IPS-15b (cell line): ENCODE data around the gene ZNF439.
"Not testable (repeated sequence)": the region's sequence is repeated elsewhere in the genome, so short reads cannot be mapped to it uniquely, and the experiment has no call there.

Source experiments
- H3K27me3 ChIP-seq: one replicate; pipeline ENCODE4 v1.6.1; 2013; ENCODE audit warnings: low read length; ENCODE audit not compliant: control insufficient read depth, insufficient read depth
- H3K36me3 ChIP-seq: one replicate; pipeline ENCODE4 v1.6.1; 2013; ENCODE audit warnings: low read length; ENCODE audit not compliant: control insufficient read depth, insufficient read depth
- H3K4me1 ChIP-seq: one replicate; pipeline ENCODE4 v1.6.1; 2013; ENCODE audit warnings: mild to moderate bottlenecking, low read length; ENCODE audit not compliant: control insufficient read depth, insufficient read depth
- H3K4me3 ChIP-seq: one replicate; pipeline ENCODE4 v1.5.1; 2013; ENCODE audit warnings: low read depth, low read length
- H3K9ac ChIP-seq: one replicate; pipeline ENCODE4 v1.6.1; 2013; ENCODE audit warnings: low read depth, mild to moderate bottlenecking, low read length
- H3K9me3 ChIP-seq: one replicate; pipeline ENCODE4 v1.6.1; 2013; ENCODE audit warnings: mild to moderate bottlenecking, low read length; ENCODE audit not compliant: control insufficient read depth, insufficient read depth

ZNF439 gene

GRCh38 chr19:11835626-11836066, 12.9 kb upstream of the ZNF439 start:
- H3K4me1 ChIP-seq, H3K36me3 ChIP-seq, H3K4me3 ChIP-seq, H3K9ac ChIP-seq, H3K27me3 ChIP-seq: not testable (repeated sequence)
- H3K9me3 ChIP-seq = peaks cover 15% of the 10 kb centered on the region

DNA sequence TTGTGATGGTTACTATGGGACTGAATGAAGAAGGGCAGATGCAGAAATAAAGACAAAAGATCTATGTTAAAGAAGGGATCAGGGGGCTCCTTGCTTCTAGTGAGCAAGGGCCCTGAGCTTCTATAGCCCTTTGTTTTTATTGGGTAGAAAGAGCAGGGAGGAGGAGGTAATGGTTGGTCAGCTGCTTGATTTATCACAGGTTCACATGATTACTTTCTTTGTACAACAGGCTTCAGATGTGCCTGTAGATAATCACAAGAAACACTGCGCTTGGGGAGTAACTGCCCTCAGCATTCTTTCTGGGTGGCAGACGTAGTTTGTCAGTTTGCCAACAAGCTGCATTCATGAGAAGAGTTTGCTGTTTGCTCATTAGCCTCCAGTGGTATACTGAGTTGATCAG, 4.8 kb upstream of the ZNF439 start:
- H3K9ac ChIP-seq = no peak overlapping the region
- H3K36me3 ChIP-seq = no peaks in the 10 kb centered on the region
- H3K4me3 ChIP-seq = no peak overlapping the region
- peaks cover 11% of the 10 kb centered on the region for H3K9me3 ChIP-seq
- no peaks in the 10 kb centered on the region for H3K4me1 ChIP-seq
- H3K27me3 ChIP-seq = no peaks in the 10 kb centered on the region

DNA sequence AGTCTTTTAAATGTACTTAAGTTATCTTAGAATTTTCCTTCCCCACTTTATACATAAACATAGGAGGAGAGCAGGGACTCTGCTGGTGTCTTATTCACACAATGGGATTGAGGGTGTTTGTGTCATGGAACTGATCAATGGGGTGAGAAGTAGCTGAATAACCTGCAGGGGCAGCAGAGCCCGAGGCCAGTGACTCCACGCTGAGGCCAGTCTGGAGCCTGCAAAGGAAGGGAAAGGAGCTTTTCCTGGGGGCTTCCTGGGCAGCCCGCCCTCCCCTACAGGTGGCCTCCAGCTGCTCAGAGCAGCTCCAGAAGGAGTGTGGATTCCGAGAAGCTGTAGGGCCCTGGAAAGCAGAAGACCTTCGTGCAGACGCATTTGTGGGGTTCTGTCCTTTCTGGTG, 911 bp upstream of the ZNF439 start:
- not testable (repeated sequence) for H3K9me3 ChIP-seq, H3K27me3 ChIP-seq, H3K4me3 ChIP-seq, H3K36me3 ChIP-seq, H3K4me1 ChIP-seq, H3K9ac ChIP-seq

- H3K36me3 ChIP-seq = no peaks in the 10 kb centered on the region
- H3K9ac ChIP-seq = no peak overlapping the region
- no peaks in the 10 kb centered on the region for H3K4me1 ChIP-seq
- H3K4me3 ChIP-seq = no peak overlapping the region
- H3K27me3 ChIP-seq = no peaks in the 10 kb centered on the region
- peaks cover 6% of the 10 kb centered on the region for H3K9me3 ChIP-seq
Observed at GRCh38 chr19:11848200-11848593, 329 bp upstream of the ZNF439 start.

- not testable (repeated sequence) for H3K9me3 ChIP-seq, H3K27me3 ChIP-seq, H3K9ac ChIP-seq, H3K36me3 ChIP-seq, H3K4me3 ChIP-seq, H3K4me1 ChIP-seq
Observed at GRCh38 chr19:11850289-11850688, 1.8 kb downstream of the ZNF439 start.

- Histone ChIP-seq H3K9ac (no peak overlapping the region), H3K27me3 (no peaks in the 10 kb centered on the region), H3K9me3 (peaks cover 18% of the 10 kb centered on the region), H3K36me3 (no peaks in the 10 kb centered on the region), H3K4me3 (no peak overlapping the region), H3K4me1 (no peaks in the 10 kb centered on the region)
Observed at GRCh38 chr19:11853358-11853757, 4.8 kb downstream of the ZNF439 start.

DNA sequence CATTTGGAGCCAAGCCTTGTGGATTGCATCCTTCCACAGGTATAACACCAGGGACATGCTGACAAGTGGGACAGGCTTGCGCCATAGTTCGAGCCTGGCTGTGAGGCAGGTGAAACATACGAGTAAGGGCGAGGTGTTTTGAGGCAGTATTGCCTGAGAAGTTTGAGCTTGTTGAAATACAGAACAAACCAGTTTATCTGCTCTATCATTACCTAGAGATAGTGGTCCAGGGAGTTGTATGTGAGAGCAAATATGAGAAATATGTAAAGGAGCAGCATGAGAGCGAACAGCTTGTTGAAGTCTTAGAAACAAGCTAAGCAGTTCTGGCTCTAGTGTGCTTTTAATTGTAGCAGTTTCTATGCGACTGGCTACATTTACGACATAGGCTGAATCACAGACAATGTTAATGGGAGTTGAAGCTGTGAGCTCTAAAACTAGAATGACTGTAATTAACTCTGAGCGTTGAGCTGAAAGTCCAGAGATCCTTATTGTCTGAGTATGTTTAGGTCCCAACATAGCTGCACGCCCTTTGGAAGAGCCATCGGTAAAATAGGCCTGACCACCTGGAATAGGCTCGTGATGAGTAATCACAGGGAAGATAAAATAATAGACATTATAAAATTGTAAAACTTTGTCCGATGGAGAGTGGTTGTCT, 8.2 kb downstream of the ZNF439 start:
- Histone ChIP-seq H3K4me3 (no peak overlapping the region), H3K9me3 (peaks cover 18% of the 10 kb centered on the region), H3K36me3 (no peaks in the 10 kb centered on the region), H3K4me1 (no peaks in the 10 kb centered on the region), H3K9ac (no peak overlapping the region), H3K27me3 (no peaks in the 10 kb centered on the region)

DNA sequence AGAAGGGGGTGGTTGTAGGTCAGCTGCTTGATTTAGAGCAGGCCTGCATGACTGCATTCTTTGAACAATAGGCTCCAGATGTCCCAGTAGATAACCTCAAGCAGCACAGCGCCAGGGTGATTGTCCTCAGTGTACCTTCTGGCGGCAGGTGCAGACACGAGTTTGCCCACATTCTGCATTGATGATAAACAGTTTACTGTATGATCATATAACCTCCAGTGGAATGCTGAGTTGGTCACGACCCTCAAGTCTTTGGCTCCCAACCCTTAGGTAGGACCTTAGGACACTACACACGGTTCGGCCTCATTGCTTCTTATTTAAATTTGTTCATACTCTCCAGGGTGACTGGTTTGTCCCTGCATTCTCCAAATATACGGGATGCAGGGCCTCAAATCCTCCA, 12.2 kb downstream of the ZNF439 start:
- Histone ChIP-seq H3K4me1 (no peaks in the 10 kb centered on the region), H3K27me3 (no peaks in the 10 kb centered on the region), H3K36me3 (no peaks in the 10 kb centered on the region), H3K4me3 (no peak overlapping the region), H3K9me3 (peaks cover 16% of the 10 kb centered on the region), H3K9ac (no peak overlapping the region)

GRCh38 chr19:11861301-11861700, 12.8 kb downstream of the ZNF439 start:
- H3K9ac ChIP-seq = no peak overlapping the region
- no peaks in the 10 kb centered on the region for H3K36me3 ChIP-seq
- no peaks in the 10 kb centered on the region for H3K27me3 ChIP-seq
- H3K4me1 ChIP-seq = no peaks in the 10 kb centered on the region
- H3K9me3 ChIP-seq = peaks cover 13% of the 10 kb centered on the region
- no peak overlapping the region for H3K4me3 ChIP-seq

DNA sequence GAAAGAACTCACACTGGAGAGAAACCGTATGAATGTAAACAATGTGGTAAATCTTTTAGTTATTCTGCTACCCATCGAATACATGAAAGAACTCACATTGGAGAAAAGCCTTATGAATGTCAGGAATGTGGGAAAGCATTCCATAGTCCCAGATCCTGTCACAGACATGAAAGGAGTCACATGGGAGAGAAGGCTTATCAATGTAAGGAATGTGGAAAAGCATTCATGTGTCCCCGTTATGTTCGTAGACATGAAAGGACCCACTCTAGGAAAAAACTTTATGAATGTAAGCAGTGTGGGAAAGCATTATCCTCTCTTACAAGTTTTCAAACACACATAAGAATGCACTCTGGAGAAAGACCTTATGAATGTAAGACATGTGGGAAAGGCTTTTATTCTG, 19.2 kb downstream of the ZNF439 start:
- H3K9ac ChIP-seq, H3K27me3 ChIP-seq, H3K4me3 ChIP-seq, H3K4me1 ChIP-seq, H3K36me3 ChIP-seq: not testable (repeated sequence)
- H3K9me3 ChIP-seq = peaks cover 14% of the 10 kb centered on the region

- Histone ChIP-seq H3K9ac (no peak overlapping the region), H3K36me3 (no peaks in the 10 kb centered on the region), H3K9me3 (peaks cover 14% of the 10 kb centered on the region), H3K4me3 (no peak overlapping the region), H3K4me1 (no peaks in the 10 kb centered on the region), H3K27me3 (no peaks in the 10 kb centered on the region)
Observed at GRCh38 chr19:11868188-11868587, 19.7 kb downstream of the ZNF439 start.

- H3K9ac ChIP-seq = no peak overlapping the region
- no peak overlapping the region for H3K4me3 ChIP-seq
- H3K36me3 ChIP-seq = no peaks in the 10 kb centered on the region
- no peaks in the 10 kb centered on the region for H3K27me3 ChIP-seq
- peaks cover 14% of the 10 kb centered on the region for H3K9me3 ChIP-seq
- H3K4me1 ChIP-seq = no peaks in the 10 kb centered on the region
Observed at GRCh38 chr19:11872624-11873023, 24.1 kb downstream of the ZNF439 start.
